K562 (cell line): ENCODE measurements around the gene DNAJC6. TPM values are rescaled to one million over a fixed set of nuclear protein-coding genes. Genes with fewer than 3 reads are reported as not detected.

Experiments used
- ATAC-seq: fragments of 200-7000 bp; cut with Tn5 transposase; 3 replicates; pipeline ENCODE4 v1.9.1; 2020; ENCODE audit warnings: moderate library complexity
- BruUV-seq: library from RNA; stranded (reverse); fragments of 400-500 nt; replicated peaks from 2 replicates; lab custom pipeline; 2021; lab: Mats Ljungman, UMichigan
- CTCF ChIA-PET: fragments of 300-600 bp; formaldehyde crosslinking; extraction: SDS; loops from one replicate; lab custom pipeline; 2021; ENCODE audit warnings: low intra/inter-chr PET ratio; lab: Yijun Ruan, JAX
- POLR2A ChIA-PET: fragments of 300-600, 350-650 bp; sonication (Branson Sonifier 250); formaldehyde crosslinking; extraction: SDS; loops from one replicate; lab custom pipeline; 2021; ENCODE audit warnings: antibody characterized with exemption, inconsistent platforms; lab: Yijun Ruan, JAX
- DNase-seq, 4 experiments: peaks; one replicate each; pipeline versions ENCODE4 v3.0.0 to v3.0.0-alpha.2; 2011 to 2018; ENCODE audit warnings: low spot score in 3 of 4, mixed read lengths in 3 of 4; ENCODE audit errors: extremely low read depth in 1 of 4
- FAIRE-seq: peaks from 2 replicates; lab custom pipeline; 2011; peaks lifted over from hg19 to GRCh38; lab: Jason Lieb, UNC
- H2AFZ ChIP-seq: 2 replicates; pipeline ENCODE4 v1.6.0; 2011; ENCODE audit warnings: low read depth, low read length, control low read depth, inconsistent platforms
- H3K27ac ChIP-seq: fragments of 200-600 bp; 3 replicates; pipeline ENCODE4 v1.8.0; 2011; ENCODE audit warnings: low read depth, mild to moderate bottlenecking, control low read depth, inconsistent platforms, low read length, moderate library complexity, mixed read lengths; ENCODE audit errors: extremely low read depth
- H3K27me3 ChIP-seq, 2 experiments: fragments of 300-600 bp in 1 of 2; 2 replicates in 1 of 2; 3 replicates in 1 of 2; pipeline versions ENCODE4 v1.6.0 to v1.8.0; 2011; ENCODE audit warnings: inconsistent platforms in 2 of 2, low read length in 2 of 2, mild to moderate bottlenecking in 1 of 2, mixed read lengths in 1 of 2, moderate library complexity in 1 of 2; ENCODE audit not compliant: control insufficient read depth in 2 of 2, insufficient read depth in 2 of 2
- H3K36me3 ChIP-seq: fragments of 300-600 bp; 3 replicates; pipeline ENCODE4 v1.8.0; 2011; ENCODE audit warnings: mild to moderate bottlenecking, low read length, inconsistent platforms; ENCODE audit not compliant: control insufficient read depth, insufficient read depth
- H3K4me1 ChIP-seq, 2 experiments: fragments of 200-600 bp in 1 of 2; replicated peaks in 1 of 2; 2 replicates in 1 of 2; 3 replicates in 1 of 2; pipeline versions ENCODE4 v1.5.1 to v1.8.0; 2011; ENCODE audit warnings: inconsistent platforms in 2 of 2, low read length in 2 of 2, mild to moderate bottlenecking in 1 of 2, mixed read lengths in 1 of 2, moderate library complexity in 1 of 2; ENCODE audit not compliant: control insufficient read depth in 2 of 2, insufficient read depth in 2 of 2
- H3K4me2 ChIP-seq: 2 replicates; pipeline ENCODE4 v1.6.1; 2011; ENCODE audit warnings: low read length, control low read depth, inconsistent platforms, mixed read lengths; ENCODE audit not compliant: insufficient read depth
- H3K4me3 ChIP-seq: fragments of 200-600 bp; sonication (generic), shearing (Covaris generic); 2 replicates; pipeline ENCODE4 v1.5.1; 2016; ENCODE audit warnings: control low read depth, inconsistent platforms
- H3K79me2 ChIP-seq: fragments of 200-600 bp; 3 replicates; pipeline ENCODE4 v1.8.0; 2011; ENCODE audit warnings: low read length, inconsistent platforms; ENCODE audit not compliant: control insufficient read depth, insufficient read depth
- H3K9ac ChIP-seq, 2 experiments: 2 replicates each; pipeline versions ENCODE4 v1.6.0 to v1.6.1; 2011; ENCODE audit warnings: low read depth in 2 of 2, low read length in 2 of 2, control low read depth in 1 of 2, inconsistent platforms in 1 of 2, mild to moderate bottlenecking in 1 of 2, mixed read lengths in 1 of 2; ENCODE audit not compliant: insufficient read depth in 1 of 2
- H3K9me1 ChIP-seq: one replicate; pipeline ENCODE4 v1.6.0; 2011; ENCODE audit warnings: inconsistent platforms, mild to moderate bottlenecking, low read length, moderate library complexity; ENCODE audit not compliant: control insufficient read depth, insufficient read depth
- H3K9me3 ChIP-seq: replicated peaks from 2 replicates; pipeline ENCODE4 v1.5.1; 2011; ENCODE audit warnings: low read depth, low read length, inconsistent platforms; ENCODE audit not compliant: control insufficient read depth, insufficient read depth
- H4K20me1 ChIP-seq: replicated peaks from 2 replicates; pipeline ENCODE4 v1.6.1; 2011; ENCODE audit warnings: low read length, inconsistent platforms, mixed read lengths; ENCODE audit not compliant: control insufficient read depth, insufficient read depth
- BACH1 ChIP-seq: fragments of 200-800 bp; sonication (Bioruptor generic); IDR thresholded peaks from 2 replicates; pipeline ENCODE4 v1.6.1; 2016; ENCODE audit warnings: missing genetic modification characterization, missing compliant biosample characterization
- DACH1 ChIP-seq: fragments of 450-650 bp; IDR thresholded peaks from 2 replicates; pipeline ENCODE4 v1.6.1; 2018; ENCODE audit not compliant: partially characterized antibody
- FOXK1 ChIP-seq: sonication (generic); formaldehyde crosslinking; IDR thresholded peaks from 2 replicates; pipeline ENCODE4 v1.8.0; 2022; ENCODE audit warnings: missing genetic modification reagents, mild to moderate bottlenecking, borderline replicate concordance
- KAT8 ChIP-seq: fragments of 450-650 bp; IDR thresholded peaks from 2 replicates; pipeline ENCODE4 v1.6.1; 2016; ENCODE audit warnings: low read depth, mild to moderate bottlenecking
- KDM4B ChIP-seq, 2 experiments: fragments of 450-650 bp in 1 of 2; sonication (generic) in 1 of 2; IDR thresholded peaks; 2 replicates each; pipeline ENCODE4 v1.6.1; 2016 to 2017; ENCODE audit warnings: borderline replicate concordance in 2 of 2, antibody characterized with exemption in 1 of 2, low read depth in 1 of 2, mild to moderate bottlenecking in 1 of 2
- MCM3 ChIP-seq: fragments of 450-650 bp; IDR thresholded peaks from 2 replicates; pipeline ENCODE4 v1.6.1; 2016
- POLR2B ChIP-seq: fragments of 450-650 bp; IDR thresholded peaks from 2 replicates; pipeline ENCODE4 v1.6.1; 2018; ENCODE audit warnings: low read depth; ENCODE audit not compliant: partially characterized antibody
- RBFOX2 ChIP-seq: fragments of 200-400 bp; formaldehyde crosslinking; IDR thresholded peaks from 2 replicates; pipeline ENCODE4 v1.6.1; 2017; ENCODE audit warnings: low read depth, mild to moderate bottlenecking, low read length, moderate library complexity
- SAP30 ChIP-seq: fragments of 200-600 bp; sonication (generic); IDR thresholded peaks from 2 replicates; pipeline ENCODE4 v1.6.1; 2012; ENCODE audit warnings: borderline replicate concordance, low read depth, mild to moderate bottlenecking, moderate library complexity, low read length, control low read depth, inconsistent platforms; ENCODE audit not compliant: insufficient read depth, poor library complexity, severe bottlenecking
- SMAD2 ChIP-seq: fragments of 150-350 bp; IDR thresholded peaks from 2 replicates; pipeline ENCODE4 v1.6.1; 2014; ENCODE audit warnings: low read depth, mild to moderate bottlenecking, low read length
- SMAD3 ChIP-seq: fragments of 450-650 bp; formaldehyde crosslinking; conservative IDR thresholded peaks from 2 replicates; pipeline ENCODE4 v1.4.0; 2020; ENCODE audit warnings: mild to moderate bottlenecking
- ZNF316 ChIP-seq: fragments of 450-650 bp; IDR thresholded peaks from 2 replicates; pipeline ENCODE4 v1.6.1; 2016
- ZNF507 ChIP-seq: conservative IDR thresholded peaks from 2 replicates; pipeline ENCODE4 v1.6.1; 2017; ENCODE audit warnings: missing genetic modification characterization, missing compliant biosample characterization
- ZNF79 ChIP-seq: fragments of 250-450 bp; sonication (Bioruptor Pico); IDR thresholded peaks from 2 replicates; pipeline ENCODE4 v1.4.0; 2020; ENCODE audit warnings: low read depth, mild to moderate bottlenecking, moderate library complexity
- WGBS: fragments of 100-300 bp; shearing (Covaris generic); methylation state at CpG from one replicate; pipeline ENCODE4 v1.1.6; 2016; ENCODE audit warnings: low coverage, mixed read lengths; ENCODE audit not compliant: insufficient coverage; ENCODE audit errors: missing lambda C conversion rate; 5-methylcytosine and 5-hydroxymethylcytosine counted together
- in situ Hi-C: fragments of 300-500 bp; cut with MboI; formaldehyde crosslinking; loops from 4 replicates; pipeline ENCODE4 v1.15.0; 2018; ENCODE audit warnings: inconsistent platforms, mixed read lengths
- intact Hi-C: fragments of 100-400 bp; cut with micrococcal nuclease; formaldehyde crosslinking; loops from 2 replicates; pipeline ENCODE4 v1.14.2; 2022
- polyA plus RNA-seq, 8 experiments: library from polyadenylated mRNA; depleted of rRNA in 4 of 8; stranded (reverse) in 5 of 8; unstranded in 3 of 8; fragments of >200 nt; fragmentation: Nextera tagmentation in 2 of 8; fragmentation: Illumina TruSeq in 1 of 8; extraction: Ambion mirVana in 2 of 8; extraction: Trizol in 1 of 8; gene quantifications; 2 replicates each; pipeline versions ENCODE4 v1.2.1 to v1.2.3, GENCODE V29; 2011 to 2014; ENCODE audit warnings: inconsistent platforms in 1 of 8, missing spikeins in 1 of 8
- total RNA-seq, 7 experiments: library from RNA; depleted of rRNA in 6 of 7; stranded (reverse); fragments of >200 nt in 6 of 7; fragmentation: Illumina TruSeq in 2 of 7; extraction: Trizol in 2 of 7; gene quantifications; 2 replicates each; pipeline versions ENCODE4 v1.2.1 to v1.2.3, GENCODE V29; 2011 to 2021; ENCODE audit warnings: low replicate concordance in 1 of 7
- TF ChIP-seq, protein P1 (sequence below): fragments of 450-650 bp; IDR thresholded peaks from 2 replicates; pipeline ENCODE4 v1.6.1; 2016; ENCODE audit warnings: antibody characterized with exemption
- TF ChIP-seq, protein P2 (sequence below): sonication (generic); formaldehyde crosslinking; IDR thresholded peaks from 2 replicates; pipeline ENCODE4 v1.8.0; 2022; ENCODE audit warnings: missing genetic modification reagents, mild to moderate bottlenecking, borderline replicate concordance

DNAJC6 gene
- total and polyA plus RNA-seq, 9 of the 15 experiments (the other 6 are each of a cell fraction or from before 2014, with no cell fraction given), result 6.7 to 78.7 (median 28.0) TPM

DNA sequence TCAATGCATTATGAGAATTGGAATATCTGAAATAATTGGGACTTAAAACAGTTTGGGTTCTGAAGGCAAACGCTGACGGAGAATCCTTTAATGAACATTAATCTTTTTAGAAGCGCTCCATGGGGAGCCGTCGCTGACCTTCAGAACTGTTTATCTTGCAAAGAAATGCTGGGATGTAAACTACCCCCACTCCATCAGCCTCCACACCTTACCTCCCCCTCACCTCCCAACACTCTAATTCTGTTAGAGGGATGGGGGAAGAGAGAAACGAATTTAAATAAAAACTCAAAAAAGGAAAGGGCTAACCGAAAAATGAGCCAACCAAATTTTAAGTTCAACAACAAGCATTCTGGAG lies 44.1 kb upstream of the DNAJC6 start:
- CTCF ChIA-PET, result no interaction called here

More for the DNA sequence above, 44.1 kb upstream of the DNAJC6 start:
- Histone ChIP-seq H3K9me1 (no peaks in the 10 kb centered on the region), H3K27me3 (no peaks in the 10 kb centered on the region), H3K4me2 (no peak overlapping the region), H3K9ac (no peak overlapping the region), H3K36me3 (peaks cover 50% of the 10 kb centered on the region), H3K9me3 (no peaks in the 10 kb centered on the region), H3K4me1 (peaks cover 11 to 17% of the 10 kb centered on the region in 2 experiments; a peak in 4 of 5 replicates), H2AFZ (no peak overlapping the region), H4K20me1 (0 out of 2 replicates have a peak, but pooled peaks cover 9% of the 10 kb centered on the region), H3K27ac (no peak overlapping the region), H3K79me2 (peaks cover 99% of the 10 kb centered on the region), H3K4me3 (no peak overlapping the region)
- POLR2A ChIA-PET, result interaction anchor here (1.6 to 2.7 kb wide), 2 partner anchors 10 to 13 kb away, joined by 6 to 8 read pairs; no protein-coding TSS in a partner anchor
- DNase-seq (no peak), ATAC-seq (no peak), FAIRE-seq (no peak)
- in situ Hi-C loops, result no loop called here
- intact Hi-C loops, result no loop called here
- TF ChIP-seq POLR2B, result no peak
- no peak for TF ChIP-seq BACH1 (tag)
- TF ChIP-seq SMAD2, result no peak
- TF ChIP-seq SMAD3 (CRISPR knock-in tag), result no peak
- no peak for TF ChIP-seq FOXK1 (CRISPR knock-in tag)
- TF ChIP-seq RBFOX2, result no peak
- TF ChIP-seq MCM3, result no peak
- TF ChIP-seq ZNF316, result no peak
- no peak for TF ChIP-seq SAP30
- TF ChIP-seq KDM4B (IDR thresholded peaks at IDR 0.05; ENCODE audit: borderline replicate concordance in 2 of 2, low read depth in 1 of 2), result no peak
- TF ChIP-seq, protein P1, sequence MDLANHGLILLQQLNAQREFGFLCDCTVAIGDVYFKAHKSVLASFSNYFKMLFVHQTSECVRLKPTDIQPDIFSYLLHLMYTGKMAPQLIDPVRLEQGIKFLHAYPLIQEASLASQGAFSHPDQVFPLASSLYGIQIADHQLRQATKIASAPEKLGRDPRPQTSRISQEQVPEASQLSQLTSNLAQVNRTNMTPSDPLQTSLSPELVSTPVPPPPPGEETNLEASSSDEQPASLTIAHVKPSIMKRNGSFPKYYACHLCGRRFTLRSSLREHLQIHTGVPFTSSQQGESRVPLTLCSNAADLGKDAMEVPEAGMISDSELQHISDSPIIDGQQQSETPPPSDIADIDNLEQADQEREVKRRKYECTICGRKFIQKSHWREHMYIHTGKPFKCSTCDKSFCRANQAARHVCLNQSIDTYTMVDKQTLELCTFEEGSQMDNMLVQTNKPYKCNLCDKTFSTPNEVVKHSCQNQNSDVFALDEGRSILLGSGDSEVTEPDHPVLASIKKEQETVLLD, result no peak
- TF ChIP-seq ZNF79, result no peak
- no peak for TF ChIP-seq KAT8
- no peak for TF ChIP-seq DACH1
- no peak for TF ChIP-seq ZNF507
- TF ChIP-seq, protein P2, sequence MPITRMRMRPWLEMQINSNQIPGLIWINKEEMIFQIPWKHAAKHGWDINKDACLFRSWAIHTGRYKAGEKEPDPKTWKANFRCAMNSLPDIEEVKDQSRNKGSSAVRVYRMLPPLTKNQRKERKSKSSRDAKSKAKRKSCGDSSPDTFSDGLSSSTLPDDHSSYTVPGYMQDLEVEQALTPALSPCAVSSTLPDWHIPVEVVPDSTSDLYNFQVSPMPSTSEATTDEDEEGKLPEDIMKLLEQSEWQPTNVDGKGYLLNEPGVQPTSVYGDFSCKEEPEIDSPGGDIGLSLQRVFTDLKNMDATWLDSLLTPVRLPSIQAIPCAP (CRISPR knock-in tag), result no peak
- no TSS peak for BruUV-seq
- WGBS, result 84% methylated on average over 7 of the region's 7 CpGs
